GM12878 (cell line): ENCODE measurements around the gene HMGCLL1. TPM values are rescaled to one million over a fixed set of nuclear protein-coding genes. Genes with fewer than 3 reads are reported as not detected.

Source experiments
- ATAC-seq: fragments of 200-7000 bp; cut with Tn5 transposase; 3 replicates; pipeline ENCODE4 v1.9.1; 2020; ENCODE audit warnings: mild to moderate bottlenecking, moderate library complexity
- BruUV-seq: library from RNA; stranded (reverse); fragments of 400-500 nt; replicated peaks from 2 replicates; lab custom pipeline; 2021; lab: Mats Ljungman, UMichigan
- CTCF ChIA-PET: fragments of 300-600 bp; sonication (Branson Sonifier 250); formaldehyde crosslinking; extraction: SDS; loops from one replicate; lab custom pipeline; 2021; ENCODE audit warnings: inconsistent platforms; lab: Yijun Ruan, JAX
- POLR2A ChIA-PET: fragments of 350-600 bp; formaldehyde crosslinking; extraction: SDS; loops from one replicate; lab custom pipeline; 2021; ENCODE audit warnings: inconsistent platforms; lab: Charles Lee
- RAD21 ChIA-PET: fragments of 300-600 bp; sonication (Branson Sonifier 250); formaldehyde crosslinking; loops from one replicate; lab custom pipeline; 2023; ENCODE audit warnings: antibody characterized with exemption; ENCODE audit not compliant: unreplicated experiment; lab: Charles Lee
- SMC1A ChIA-PET: fragments of 300-600 bp; sonication (Branson Sonifier 250); formaldehyde crosslinking; loops from one replicate; lab custom pipeline; 2023; ENCODE audit not compliant: unreplicated experiment, uncharacterized antibody; lab: Charles Lee
- DNase-seq: peaks from one replicate; pipeline ENCODE4 v3.0.0-alpha.2; 2011; ENCODE audit warnings: low read depth, low spot score
- FAIRE-seq: peaks from 3 replicates; lab custom pipeline; 2011; peaks lifted over from hg19 to GRCh38; lab: Jason Lieb, UNC
- H2AFZ ChIP-seq: 2 replicates; pipeline ENCODE4 v1.6.0; 2011; ENCODE audit warnings: low read depth, low read length, control low read depth; ENCODE audit not compliant: control insufficient read depth
- H3K27ac ChIP-seq: 2 replicates; pipeline ENCODE4 v1.5.1; 2011; ENCODE audit warnings: control low read depth; ENCODE audit not compliant: control insufficient read depth, insufficient read depth
- H3K27me3 ChIP-seq, 2 experiments: replicated peaks in 1 of 2; 2 replicates each; pipeline versions ENCODE4 v1.6.0 to v1.6.1; 2011; ENCODE audit warnings: low read length in 1 of 2; ENCODE audit not compliant: control insufficient read depth in 2 of 2, insufficient read depth in 2 of 2
- H3K36me3 ChIP-seq, 2 experiments: 2 replicates each; pipeline ENCODE4 v1.5.1; 2011; ENCODE audit warnings: low read length in 1 of 2; ENCODE audit not compliant: control insufficient read depth in 2 of 2, insufficient read depth in 2 of 2
- H3K4me1 ChIP-seq: 2 replicates; pipeline ENCODE4 v1.6.1; 2011; ENCODE audit warnings: mild to moderate bottlenecking, low read length, moderate library complexity, mixed read lengths; ENCODE audit not compliant: control insufficient read depth, insufficient read depth
- H3K4me2 ChIP-seq: 2 replicates; pipeline ENCODE4 v1.6.0; 2011; ENCODE audit warnings: control low read depth; ENCODE audit not compliant: control insufficient read depth, insufficient read depth
- H3K4me3 ChIP-seq: fragments of 200-600 bp; sonication (generic); 2 replicates; pipeline ENCODE4 v1.5.1; 2016
- H3K79me2 ChIP-seq: 2 replicates; pipeline ENCODE4 v1.6.0; 2011; ENCODE audit warnings: low read length; ENCODE audit not compliant: control insufficient read depth, insufficient read depth
- H3K9ac ChIP-seq: 2 replicates; pipeline ENCODE4 v1.8.0; 2011; ENCODE audit warnings: low read length, control low read depth, mixed read lengths; ENCODE audit not compliant: control insufficient read depth, insufficient read depth
- H3K9me3 ChIP-seq: replicated peaks from 3 replicates; pipeline ENCODE4 v1.5.1; 2011; ENCODE audit warnings: mild to moderate bottlenecking, low read length; ENCODE audit not compliant: control insufficient read depth, insufficient read depth
- H4K20me1 ChIP-seq: 2 replicates; pipeline ENCODE4 v1.6.0; 2011; ENCODE audit not compliant: control insufficient read depth, insufficient read depth
- ATF7 ChIP-seq: fragments of 450-650 bp; IDR thresholded peaks from 2 replicates; pipeline ENCODE4 v1.6.1; 2016; ENCODE audit warnings: low read depth, mild to moderate bottlenecking
- ESRRA ChIP-seq: IDR thresholded peaks from 2 replicates; pipeline ENCODE4 v1.6.1; 2012; ENCODE audit warnings: mild to moderate bottlenecking, low read length, improper control_type of control experiment
- IRF3 ChIP-seq: fragments of 450-650 bp; IDR thresholded peaks from 2 replicates; pipeline ENCODE4 v1.6.1; 2014; ENCODE audit warnings: mild to moderate bottlenecking
- KAT2A ChIP-seq: conservative IDR thresholded peaks from 2 replicates; pipeline ENCODE4 v1.6.1; 2011; ENCODE audit warnings: low read depth, low read length; ENCODE audit not compliant: control insufficient read depth
- KDM1A ChIP-seq: fragments of 200-600 bp; sonication (generic); IDR thresholded peaks from 2 replicates; pipeline ENCODE4 v1.6.1; 2016; ENCODE audit warnings: borderline replicate concordance
- MXI1 ChIP-seq: fragments of 150-350 bp; IDR thresholded peaks from 2 replicates; pipeline ENCODE4 v1.6.1; 2011; ENCODE audit warnings: low read depth, mild to moderate bottlenecking, inconsistent platforms, low read length, improper control_type of control experiment
- NFIC ChIP-seq: IDR thresholded peaks from 2 replicates; pipeline ENCODE4 v1.6.1; 2012; ENCODE audit warnings: low read depth, mild to moderate bottlenecking, inconsistent platforms, low read length, moderate library complexity
- POLR2AphosphoS5 ChIP-seq: IDR thresholded peaks from 2 replicates; pipeline ENCODE4 v1.6.1; 2011; ENCODE audit warnings: mild to moderate bottlenecking, low read length, inconsistent platforms
- POU2F2 ChIP-seq: IDR thresholded peaks from 3 replicates; pipeline ENCODE4 v1.6.1; 2011; ENCODE audit warnings: low read depth, mild to moderate bottlenecking, low read length, borderline replicate concordance
- RB1 ChIP-seq: fragments of 450-650 bp; formaldehyde crosslinking; IDR thresholded peaks from 2 replicates; pipeline ENCODE4 v1.6.1; 2017; ENCODE audit warnings: mild to moderate bottlenecking, borderline replicate concordance
- SMARCA5 ChIP-seq: fragments of 450-650 bp; IDR thresholded peaks from 2 replicates; pipeline ENCODE4 v1.6.1; 2017; ENCODE audit warnings: mild to moderate bottlenecking
- SMC3 ChIP-seq: IDR thresholded peaks from 2 replicates; pipeline ENCODE4 v1.6.1; 2011; ENCODE audit warnings: low read length, improper control_type of control experiment, borderline replicate concordance
- SP1 ChIP-seq: IDR thresholded peaks from one replicate; pipeline ENCODE4 v1.6.1; 2011; ENCODE audit warnings: low read depth, low read length
- USF1 ChIP-seq: IDR thresholded peaks from 2 replicates; pipeline ENCODE4 v1.6.1; 2011; ENCODE audit warnings: borderline replicate concordance, low read depth, mild to moderate bottlenecking, moderate library complexity, mixed read lengths, low read length; ENCODE audit not compliant: insufficient read depth; ENCODE audit errors: extremely low read length
- WGBS: methylation state at CpG from one replicate; pipeline ENCODE4 v1.1.6; 2016; ENCODE audit warnings: low lambda C conversion rate; ENCODE audit not compliant: insufficient replicate concordance, insufficient coverage; ENCODE audit errors: missing lambda C conversion rate; 5-methylcytosine and 5-hydroxymethylcytosine counted together
- in situ Hi-C: fragments of 300-500 bp; cut with MboI; formaldehyde crosslinking; loops from 9 replicates; pipeline ENCODE4 v1.14.3; 2018; ENCODE audit warnings: mixed read lengths
- intact Hi-C: fragments of 100-400 bp; cut with micrococcal nuclease; formaldehyde crosslinking; loops from one replicate; pipeline ENCODE4 v1.14.2; 2022; ENCODE audit not compliant: unreplicated experiment
- polyA plus RNA-seq, 11 experiments: library from polyadenylated mRNA; depleted of rRNA in 4 of 11; unstranded in 6 of 11; stranded (reverse) in 5 of 11; fragments of >200 nt; fragmentation: Nextera tagmentation in 4 of 11; fragmentation: Illumina TruSeq in 1 of 11; extraction: Ambion mirVana in 4 of 11; extraction: Trizol in 1 of 11; gene quantifications; 1 replicate in 1 of 11; 2 replicates in 10 of 11; pipeline versions ENCODE4 v1.2.1 to v1.2.3, GENCODE V29; 2011 to 2016; ENCODE audit warnings: inconsistent platforms in 2 of 11, missing spikeins in 2 of 11, low read depth in 1 of 11
- total RNA-seq, 4 experiments: library from RNA; depleted of rRNA in 3 of 4; stranded (reverse); fragments of >200 nt in 3 of 4; fragmentation: Illumina TruSeq in 1 of 4; extraction: Trizol in 1 of 4; gene quantifications; 2 replicates each; pipeline versions ENCODE4 v1.2.1 to v1.2.3, GENCODE V29; 2013 to 2021

The HMGCLL1 gene
- total and polyA plus RNA-seq, 10 of the 15 experiments (the other 5 are each of a cell fraction or from before 2014, with no cell fraction given): not detected

- H3K4me3 ChIP-seq: no peak overlapping the region
- intact Hi-C loops (no loop called here), in situ Hi-C loops (no loop called here)
- ChIA-PET POLR2A (no interaction called here), SMC1A (no interaction called here), CTCF (no interaction called here), RAD21 (no interaction called here)
- H2AFZ ChIP-seq: no peak overlapping the region
- FAIRE-seq: no peak
- no peaks in the 10 kb centered on the region for H4K20me1 ChIP-seq
- no peaks in the 10 kb centered on the region for H3K4me1 ChIP-seq
- TF ChIP-seq SMARCA5 (no peak), POLR2AphosphoS5 (no peak), RB1 (no peak), MXI1 (no peak), POU2F2 (no peak), ATF7 (no peak), KAT2A (no peak), SP1 (no peak), NFIC (no peak), SMC3 (no peak), IRF3 (no peak), ESRRA (no peak), KDM1A (no peak), USF1 (no peak)
- no peaks in the 10 kb centered on the region; a peak in 1 of 4 replicates for H3K27me3 ChIP-seq
- BruUV-seq: no TSS peak
- H3K9me3 ChIP-seq: no peaks in the 10 kb centered on the region
- H3K9ac ChIP-seq: no peak overlapping the region
- no peaks in the 10 kb centered on the region for H3K79me2 ChIP-seq
- H3K36me3 ChIP-seq: no peaks in the 10 kb centered on the region
- no peak for ATAC-seq
- no peak for DNase-seq
- WGBS: 3% methylated on average over 2 of the region's 2 CpGs
- H3K4me2 ChIP-seq: no peak overlapping the region
- no peak overlapping the region for H3K27ac ChIP-seq
Measured at GRCh38 chr6:55560290-55560885, 18.6 kb downstream of the HMGCLL1 start.
